Type B pancreatic cell (in vitro differentiated cells): Measurements from ENCODE around the gene ACTR5. TPM values are rescaled to one million over a fixed set of nuclear protein-coding genes. Genes with fewer than 3 reads are reported as not detected.

Experiments used
- DNase-seq: peaks from one replicate; pipeline ENCODE4 v3.0.0; 2021; ENCODE audit warnings: mixed read lengths; ENCODE audit not compliant: unreplicated experiment; ENCODE audit errors: extremely low spot score
- H3K27ac Mint-ChIP-seq: 2 replicates; pipeline ENCODE4 v1.8.0; 2021; ENCODE audit warnings: mild to moderate bottlenecking, mixed read lengths
- H3K27me3 Mint-ChIP-seq: 2 replicates; pipeline ENCODE4 v1.8.0; 2021; ENCODE audit warnings: mixed read lengths
- H3K36me3 Mint-ChIP-seq: 2 replicates; pipeline ENCODE4 v1.8.0; 2021; ENCODE audit warnings: mixed read lengths
- H3K4me1 Mint-ChIP-seq: one replicate; pipeline ENCODE4 v1.8.0; 2021; ENCODE audit warnings: mixed read lengths; ENCODE audit not compliant: unreplicated experiment
- H3K4me3 Mint-ChIP-seq: 2 replicates; pipeline ENCODE4 v1.8.0; 2021; ENCODE audit warnings: mild to moderate bottlenecking, mixed read lengths
- H3K9me3 Mint-ChIP-seq: 2 replicates; pipeline ENCODE4 v1.8.0; 2021; ENCODE audit warnings: mixed read lengths
- CTCF ChIP-seq: fragments of 200-600 bp; sonication (generic); conservative IDR thresholded peaks from 2 replicates; pipeline ENCODE4 v1.5.0; 2021; ENCODE audit warnings: antibody characterized with exemption, mild to moderate bottlenecking
- total RNA-seq: library from RNA; stranded (reverse); gene quantifications from 2 replicates; pipeline ENCODE4 v1.2.1, GENCODE V29; 2021; ENCODE audit warnings: low replicate concordance

Gene ACTR5
- total RNA-seq, 1 donor from 2014 or later: 9.1 TPM

DNA sequence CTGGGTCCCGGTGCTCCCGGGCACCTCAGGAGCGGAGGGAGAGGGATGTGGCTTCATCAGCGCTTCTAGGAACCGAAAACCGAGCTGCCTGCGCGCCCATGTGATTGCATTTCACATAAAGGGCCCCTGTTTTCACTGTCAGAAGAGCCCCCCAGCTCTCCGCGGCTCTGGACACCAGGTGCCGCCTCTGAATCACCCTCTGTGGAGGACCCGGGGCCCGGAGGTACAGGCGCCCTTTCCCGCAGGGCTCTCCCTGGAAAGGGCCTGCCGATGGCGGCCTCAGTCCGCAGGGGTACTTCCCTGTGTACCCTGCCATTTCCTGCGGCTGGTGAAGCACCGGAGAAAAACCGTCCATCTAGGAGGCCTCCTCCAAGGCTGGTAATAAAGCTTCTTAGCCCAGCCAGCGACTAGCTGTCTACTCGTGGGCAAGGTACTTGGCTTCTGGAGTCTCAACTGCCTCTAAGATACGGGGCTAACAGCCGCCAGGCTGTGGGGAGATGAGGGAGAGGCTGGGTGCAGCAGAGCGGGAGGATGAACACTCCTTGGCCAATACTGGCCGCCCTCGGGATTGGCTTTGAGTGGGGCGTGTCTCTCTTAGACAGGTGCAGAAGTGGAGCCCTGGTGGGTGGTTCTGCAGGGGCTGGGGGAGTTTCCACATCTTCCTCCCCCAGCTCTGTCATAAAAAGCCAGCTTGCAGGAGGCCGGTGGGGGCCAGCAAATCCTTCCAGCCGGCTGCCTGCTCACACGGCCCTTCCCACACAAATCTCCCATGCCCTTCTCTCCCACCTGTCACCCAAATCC, 58.8 kb downstream of the ACTR5 start:
- no peak for TF ChIP-seq CTCF
- peaks cover 73% of the 10 kb centered on the region for H3K27me3 Mint-ChIP-seq
- no peaks in the 10 kb centered on the region for H3K9me3 Mint-ChIP-seq
- no peaks in the 10 kb centered on the region for H3K36me3 Mint-ChIP-seq
- no peaks in the 10 kb centered on the region for H3K4me1 Mint-ChIP-seq
- no peak for DNase-seq
- H3K4me3 Mint-ChIP-seq: peak overlapping the region; percentile 79
- H3K27ac Mint-ChIP-seq: no peak overlapping the region

DNA sequence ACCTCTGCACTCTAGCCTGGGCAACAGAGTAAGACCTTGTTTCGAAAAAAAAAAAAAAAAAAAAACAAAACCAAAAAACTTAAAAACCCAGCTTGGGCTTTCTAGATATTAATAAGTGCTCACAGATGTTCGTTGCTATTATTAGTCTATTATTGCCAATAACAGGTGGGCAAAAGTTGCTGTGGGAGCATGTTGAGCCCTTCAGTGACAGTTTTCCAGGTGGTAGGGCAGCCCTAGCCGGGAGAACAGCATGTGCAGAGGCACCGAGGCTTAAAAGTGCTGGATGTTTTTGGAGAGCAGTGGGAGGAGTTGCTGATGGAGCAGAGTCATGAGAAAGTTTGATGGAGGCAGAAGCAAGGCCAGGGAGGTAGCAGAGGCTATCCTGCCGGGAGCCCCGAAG, 61.7 kb downstream of the ACTR5 start:
- H3K9me3 Mint-ChIP-seq: no peaks in the 10 kb centered on the region
- DNase-seq: no peak
- H3K27ac Mint-ChIP-seq: no peak overlapping the region
- TF ChIP-seq CTCF: no peak
- no peak overlapping the region for H3K4me3 Mint-ChIP-seq
- H3K4me1 Mint-ChIP-seq: no peaks in the 10 kb centered on the region
- H3K27me3 Mint-ChIP-seq: peaks cover 72% of the 10 kb centered on the region
- no peaks in the 10 kb centered on the region for H3K36me3 Mint-ChIP-seq

DNA sequence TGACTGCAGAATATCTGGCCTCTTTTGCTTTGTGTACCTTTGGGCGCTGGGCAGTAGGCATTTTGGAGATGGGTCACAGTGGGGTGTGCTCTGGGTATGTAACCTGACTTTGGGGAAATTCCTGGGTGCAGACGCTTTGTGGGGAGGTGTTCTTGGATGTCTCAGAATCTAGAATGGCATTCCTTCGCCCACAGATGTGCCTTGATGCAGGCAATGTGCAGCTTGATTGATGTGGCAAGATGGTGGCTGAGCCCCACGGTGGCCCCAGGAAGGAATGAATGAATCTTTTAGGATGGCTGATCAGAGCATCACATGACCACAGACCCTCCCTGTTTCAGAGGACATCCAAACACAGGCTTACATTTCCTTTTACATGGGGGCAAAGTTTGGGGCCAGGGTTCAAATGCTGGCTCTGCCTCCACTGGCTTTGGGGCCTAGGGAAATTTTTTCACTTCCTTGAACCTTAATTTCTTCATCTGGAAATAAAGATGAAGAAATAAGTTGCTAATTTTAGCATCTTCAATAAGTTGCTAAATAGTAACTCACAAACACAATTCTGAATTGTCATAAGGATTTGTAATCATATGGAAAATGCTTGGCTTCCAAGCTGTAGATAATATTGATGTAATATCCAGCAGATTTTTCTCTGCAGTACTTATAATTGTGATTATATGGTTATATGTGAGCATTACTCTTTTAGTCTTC, 62.8 kb downstream of the ACTR5 start:
- H3K27me3 Mint-ChIP-seq: peaks cover 69% of the 10 kb centered on the region
- TF ChIP-seq CTCF: no peak
- no peaks in the 10 kb centered on the region for H3K9me3 Mint-ChIP-seq
- no peak for DNase-seq
- H3K4me1 Mint-ChIP-seq: no peaks in the 10 kb centered on the region
- H3K4me3 Mint-ChIP-seq: no peak overlapping the region
- H3K36me3 Mint-ChIP-seq: no peaks in the 10 kb centered on the region
- no peak overlapping the region for H3K27ac Mint-ChIP-seq

GRCh38 chr20:38811769-38812168, 63.5 kb downstream of the ACTR5 start:
- no peak overlapping the region for H3K4me3 Mint-ChIP-seq
- no peaks in the 10 kb centered on the region for H3K36me3 Mint-ChIP-seq
- H3K27ac Mint-ChIP-seq: no peak overlapping the region
- no peaks in the 10 kb centered on the region for H3K4me1 Mint-ChIP-seq
- no peak for TF ChIP-seq CTCF
- H3K9me3 Mint-ChIP-seq: no peaks in the 10 kb centered on the region
- no peak for DNase-seq
- peaks cover 72% of the 10 kb centered on the region for H3K27me3 Mint-ChIP-seq

DNA sequence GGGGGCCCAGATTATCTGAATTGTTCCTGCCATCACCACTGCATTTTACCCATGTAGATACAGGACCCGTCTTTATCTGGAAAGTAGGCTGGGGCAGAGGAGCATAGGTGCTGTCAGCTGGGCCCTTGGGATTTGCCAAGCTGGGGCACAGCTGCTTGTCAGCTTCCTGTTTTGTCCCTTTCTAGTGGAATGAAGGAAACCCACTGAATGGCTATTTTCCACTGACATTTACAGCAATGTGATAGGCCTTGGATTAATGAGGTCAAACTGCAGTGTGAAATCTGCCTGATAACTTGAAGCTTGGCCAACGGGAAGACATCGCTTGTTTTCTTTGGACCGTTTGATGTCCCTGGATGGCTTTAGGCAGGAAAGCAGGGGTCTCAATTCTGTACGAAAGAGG, 63.9 kb downstream of the ACTR5 start:
- Mint-ChIP-seq H3K27me3 (peaks cover 71% of the 10 kb centered on the region), H3K9me3 (no peaks in the 10 kb centered on the region), H3K4me1 (no peaks in the 10 kb centered on the region), H3K4me3 (no peak overlapping the region), H3K36me3 (no peaks in the 10 kb centered on the region), H3K27ac (no peak overlapping the region)
- TF ChIP-seq CTCF: no peak
- no peak for DNase-seq
